ENCODE data around the gene MCHR2. TPM values are rescaled to one million over a fixed set of nuclear protein-coding genes. Genes with fewer than 3 reads are reported as not detected.
A peak's percentile ranks its signal among the peaks of the same experiment; 100 is the strongest.

Gene MCHR2
- total RNA-seq, 1 donor from 2014 or later = not detected

- Mint-ChIP-seq H3K4me3 (ENCODE audit: low read depth) (no peak overlapping the region), H3K27me3 (peaks cover 3% of the 10 kb centered on the region), H3K27ac (no peak overlapping the region), H3K4me1 (ENCODE audit: low read depth) (no peaks in the 10 kb centered on the region), H3K9me3 (ENCODE audit: low read depth) (no peaks in the 10 kb centered on the region), H3K36me3 (ENCODE audit: insufficient read depth) (no peaks in the 10 kb centered on the region)
- TF ChIP-seq CTCF (IDR thresholded peaks at IDR 0.05; ENCODE audit: unreplicated experiment) = no peak
- no peak for DNase-seq (ENCODE audit: low spot score, unreplicated experiment)
Observed at GRCh38 chr6:100008857-100009256, 14.8 kb upstream of the MCHR2 start.

DNA sequence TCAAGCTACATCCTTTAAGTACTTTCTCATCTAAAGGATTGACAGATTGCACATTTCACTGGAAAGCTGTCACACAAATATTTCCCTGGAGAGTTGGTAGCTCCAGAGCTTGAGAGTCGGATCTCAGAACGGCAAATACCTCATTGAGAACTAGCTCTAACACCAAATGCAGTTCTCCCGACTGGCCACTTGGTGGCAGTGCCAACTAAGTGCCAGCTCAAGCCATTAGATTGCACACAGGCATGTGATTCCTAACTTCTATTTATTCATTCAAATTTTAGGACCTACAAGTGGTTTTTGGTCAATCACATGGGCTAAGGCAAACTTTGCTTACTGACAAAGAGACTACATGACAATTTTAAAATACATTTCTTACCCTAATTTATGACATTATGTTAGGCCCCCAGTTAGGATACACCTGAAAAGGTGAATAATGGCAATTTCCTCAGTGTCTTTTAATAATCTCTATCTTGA, 7.9 kb upstream of the MCHR2 start:
- peak; percentile 91 for TF ChIP-seq CTCF (IDR thresholded peaks at IDR 0.05; ENCODE audit: unreplicated experiment)
- H3K27me3 Mint-ChIP-seq = peaks cover 25% of the 10 kb centered on the region
- DNase-seq (ENCODE audit: low spot score, unreplicated experiment) = peak; percentile 33
- H3K36me3 Mint-ChIP-seq (ENCODE audit: insufficient read depth) = no peaks in the 10 kb centered on the region
- H3K9me3 Mint-ChIP-seq (ENCODE audit: low read depth) = no peaks in the 10 kb centered on the region
- H3K27ac Mint-ChIP-seq = no peak overlapping the region
- H3K4me1 Mint-ChIP-seq (ENCODE audit: low read depth) = no peaks in the 10 kb centered on the region
- no peak overlapping the region for H3K4me3 Mint-ChIP-seq (ENCODE audit: low read depth)

DNA sequence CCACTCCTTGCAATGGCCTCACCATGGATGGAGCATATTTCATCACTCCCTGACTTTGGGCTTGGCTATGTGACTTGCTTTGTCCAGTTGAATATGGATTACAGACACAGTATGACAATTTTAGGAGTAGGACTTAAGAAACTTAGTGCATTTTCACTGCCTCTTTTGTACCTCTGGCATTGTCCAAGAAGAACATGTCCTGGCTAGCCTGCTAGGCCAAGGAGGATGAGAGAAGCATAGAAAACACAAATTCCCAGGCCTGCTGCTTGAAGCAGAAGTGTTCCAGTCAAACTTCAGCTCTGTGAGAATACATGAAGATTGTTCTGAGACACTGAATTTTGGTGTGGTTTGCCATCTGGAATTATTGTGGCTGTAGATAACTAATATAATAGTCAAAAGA, 3.1 kb upstream of the MCHR2 start:
- no peak for TF ChIP-seq CTCF (IDR thresholded peaks at IDR 0.05; ENCODE audit: unreplicated experiment)
- Mint-ChIP-seq H3K27ac (no peak overlapping the region), H3K36me3 (ENCODE audit: insufficient read depth) (no peaks in the 10 kb centered on the region), H3K27me3 (peaks cover 64% of the 10 kb centered on the region), H3K4me1 (ENCODE audit: low read depth) (peaks cover 9% of the 10 kb centered on the region), H3K4me3 (ENCODE audit: low read depth) (no peak overlapping the region), H3K9me3 (ENCODE audit: low read depth) (no peaks in the 10 kb centered on the region)
- DNase-seq (ENCODE audit: low spot score, unreplicated experiment) = no peak

DNA sequence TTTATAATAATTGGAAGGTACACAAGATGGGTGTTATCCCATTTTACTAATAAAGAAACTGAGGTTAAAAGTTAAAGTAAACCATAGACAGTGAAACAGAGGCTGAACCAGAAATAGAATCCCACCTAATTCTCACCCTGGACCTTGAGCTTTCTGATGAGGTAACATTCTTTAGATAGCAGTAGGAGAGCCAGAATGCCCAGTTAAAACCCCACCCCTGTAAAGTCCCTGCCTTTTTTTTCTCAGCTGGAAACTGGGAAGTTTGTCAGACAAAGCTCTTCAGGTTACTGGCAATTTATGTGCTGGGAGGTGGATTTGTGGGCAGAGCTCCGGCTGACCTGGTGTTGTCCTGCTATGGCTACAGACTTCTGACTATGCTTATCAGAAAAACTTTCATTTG, 1.9 kb upstream of the MCHR2 start:
- H3K4me3 Mint-ChIP-seq (ENCODE audit: low read depth) = no peak overlapping the region
- peaks cover 9% of the 10 kb centered on the region for H3K4me1 Mint-ChIP-seq (ENCODE audit: low read depth)
- H3K36me3 Mint-ChIP-seq (ENCODE audit: insufficient read depth) = no peaks in the 10 kb centered on the region
- no peak overlapping the region for H3K27ac Mint-ChIP-seq
- H3K27me3 Mint-ChIP-seq = peaks cover 65% of the 10 kb centered on the region
- no peak for TF ChIP-seq CTCF (IDR thresholded peaks at IDR 0.05; ENCODE audit: unreplicated experiment)
- DNase-seq (ENCODE audit: low spot score, unreplicated experiment) = no peak
- no peaks in the 10 kb centered on the region for H3K9me3 Mint-ChIP-seq (ENCODE audit: low read depth)

DNA sequence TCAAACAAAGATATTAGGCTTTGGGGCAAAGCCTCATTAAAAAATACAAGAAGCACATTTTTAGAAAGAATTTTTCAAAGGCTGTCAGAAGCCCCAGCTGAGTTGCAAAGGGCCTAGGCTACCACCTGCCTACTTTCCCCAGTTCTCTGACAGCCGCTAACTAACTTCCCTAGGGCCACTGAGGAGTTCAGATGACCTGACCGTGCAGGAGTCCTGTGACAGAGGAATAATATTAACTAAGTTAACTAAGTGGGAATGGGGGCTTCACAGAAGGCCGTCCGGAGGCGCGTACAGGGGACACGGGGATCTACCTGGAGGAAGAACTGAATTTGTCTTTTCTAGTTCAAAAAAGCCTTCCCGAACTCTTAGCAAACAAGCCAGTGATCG, 884 bp downstream of the MCHR2 start:
- H3K36me3 Mint-ChIP-seq (ENCODE audit: insufficient read depth) = no peaks in the 10 kb centered on the region
- peaks cover 9% of the 10 kb centered on the region for H3K4me1 Mint-ChIP-seq (ENCODE audit: low read depth)
- H3K27ac Mint-ChIP-seq = no peak overlapping the region
- TF ChIP-seq CTCF (IDR thresholded peaks at IDR 0.05; ENCODE audit: unreplicated experiment) = no peak
- H3K4me3 Mint-ChIP-seq (ENCODE audit: low read depth) = peak overlapping the region; percentile 78
- H3K9me3 Mint-ChIP-seq (ENCODE audit: low read depth) = no peaks in the 10 kb centered on the region
- DNase-seq (ENCODE audit: low spot score, unreplicated experiment) = no peak
- peaks cover 64% of the 10 kb centered on the region for H3K27me3 Mint-ChIP-seq

Measured in progenitor cell of endocrine pancreas (in vitro differentiated cells).